DND-41 (cell line): ENCODE data around the gene TRIM47.
"Not testable (repeated sequence)": the region's sequence is repeated elsewhere in the genome, so short reads cannot be mapped to it uniquely, and the experiment has no call there.

Source experiments
- ATAC-seq: fragments of 200-7000 bp; cut with Tn5 transposase; 3 replicates; pipeline ENCODE4 v1.9.1; 2021; ENCODE audit warnings: low read depth; ENCODE audit not compliant: insufficient read depth
- DNase-seq: peaks from one replicate; pipeline ENCODE4 v3.0.0-alpha.2; 2020
- H2AFZ ChIP-seq: 2 replicates; pipeline ENCODE4 v1.6.0; 2012; ENCODE audit warnings: low read depth, low read length
- H3K27ac ChIP-seq: 2 replicates; pipeline ENCODE4 v1.5.1; 2012; ENCODE audit warnings: low read length, inconsistent platforms
- H3K27me3 ChIP-seq: fragments of 200-600 bp; sonication (generic); 2 replicates; pipeline ENCODE4 v1.6.0; 2012; ENCODE audit warnings: low read length, mild to moderate bottlenecking, inconsistent platforms; ENCODE audit not compliant: insufficient read depth, poor library complexity
- H3K36me3 ChIP-seq: 2 replicates; pipeline ENCODE4 v1.5.1; 2012; ENCODE audit warnings: low read length, inconsistent platforms; ENCODE audit not compliant: insufficient read depth
- H3K4me1 ChIP-seq: 2 replicates; pipeline ENCODE4 v1.5.1; 2012; ENCODE audit warnings: mild to moderate bottlenecking, low read length; ENCODE audit not compliant: insufficient read depth
- H3K4me2 ChIP-seq: 2 replicates; pipeline ENCODE4 v1.6.0; 2012; ENCODE audit warnings: mild to moderate bottlenecking, moderate library complexity, low read length, inconsistent platforms; ENCODE audit not compliant: insufficient read depth
- H3K4me3 ChIP-seq, 2 experiments: fragments of 200-600 bp in 1 of 2; shearing (Covaris generic) in 1 of 2; 2 replicates each; pipeline ENCODE4 v1.5.1; 2012 to 2016; ENCODE audit warnings: inconsistent platforms in 2 of 2, low read length in 2 of 2, mild to moderate bottlenecking in 2 of 2, low read depth in 1 of 2, moderate library complexity in 1 of 2
- H3K79me2 ChIP-seq: 2 replicates; pipeline ENCODE4 v1.6.0; 2012; ENCODE audit warnings: low read length, inconsistent platforms; ENCODE audit not compliant: insufficient read depth
- H3K9ac ChIP-seq: 2 replicates; pipeline ENCODE4 v1.6.0; 2012; ENCODE audit warnings: low read depth, mild to moderate bottlenecking, inconsistent platforms, low read length, moderate library complexity
- H3K9me3 ChIP-seq: 2 replicates; pipeline ENCODE4 v1.5.1; 2012; ENCODE audit warnings: low read length, moderate library complexity, mild to moderate bottlenecking, inconsistent platforms; ENCODE audit not compliant: insufficient read depth, severe bottlenecking
- H4K20me1 ChIP-seq: 2 replicates; pipeline ENCODE4 v1.6.0; 2012; ENCODE audit warnings: low read length; ENCODE audit not compliant: insufficient read depth
- EZH2 ChIP-seq: IDR thresholded peaks from 3 replicates; pipeline ENCODE4 v1.6.1; 2012; ENCODE audit warnings: borderline replicate concordance, low read depth, mild to moderate bottlenecking, moderate library complexity, low read length, inconsistent platforms; ENCODE audit not compliant: severe bottlenecking
- TF ChIP-seq, protein P1 (sequence below): IDR thresholded peaks from 2 replicates; pipeline ENCODE4 v1.5.1; 2012; ENCODE audit warnings: borderline replicate concordance, low read length, moderate library complexity, mild to moderate bottlenecking; ENCODE audit not compliant: poor library complexity, severe bottlenecking; ENCODE audit errors: extremely low read depth

The TRIM47 gene

GRCh38 chr17:75888484-75888883, 10.1 kb upstream of the TRIM47 start:
- Histone ChIP-seq H3K9ac (no peak overlapping the region), H3K4me1 (no peaks in the 10 kb centered on the region), H3K36me3 (peaks cover 39% of the 10 kb centered on the region), H3K27me3 (no peaks in the 10 kb centered on the region), H3K79me2 (peaks cover 5% of the 10 kb centered on the region; the same call in 1 of the 2 replicates), H3K27ac (no peak overlapping the region), H3K4me2 (no peak overlapping the region), H2AFZ (no peak overlapping the region), H4K20me1 (peaks cover 13% of the 10 kb centered on the region; the same call in 1 of the 2 replicates), H3K9me3 (no peaks in the 10 kb centered on the region), H3K4me3 (no peak overlapping the region)
- ATAC-seq (peak; percentile 22; the same call in 1 of the 3 replicates), DNase-seq (no peak)
- TF ChIP-seq, protein P1, sequence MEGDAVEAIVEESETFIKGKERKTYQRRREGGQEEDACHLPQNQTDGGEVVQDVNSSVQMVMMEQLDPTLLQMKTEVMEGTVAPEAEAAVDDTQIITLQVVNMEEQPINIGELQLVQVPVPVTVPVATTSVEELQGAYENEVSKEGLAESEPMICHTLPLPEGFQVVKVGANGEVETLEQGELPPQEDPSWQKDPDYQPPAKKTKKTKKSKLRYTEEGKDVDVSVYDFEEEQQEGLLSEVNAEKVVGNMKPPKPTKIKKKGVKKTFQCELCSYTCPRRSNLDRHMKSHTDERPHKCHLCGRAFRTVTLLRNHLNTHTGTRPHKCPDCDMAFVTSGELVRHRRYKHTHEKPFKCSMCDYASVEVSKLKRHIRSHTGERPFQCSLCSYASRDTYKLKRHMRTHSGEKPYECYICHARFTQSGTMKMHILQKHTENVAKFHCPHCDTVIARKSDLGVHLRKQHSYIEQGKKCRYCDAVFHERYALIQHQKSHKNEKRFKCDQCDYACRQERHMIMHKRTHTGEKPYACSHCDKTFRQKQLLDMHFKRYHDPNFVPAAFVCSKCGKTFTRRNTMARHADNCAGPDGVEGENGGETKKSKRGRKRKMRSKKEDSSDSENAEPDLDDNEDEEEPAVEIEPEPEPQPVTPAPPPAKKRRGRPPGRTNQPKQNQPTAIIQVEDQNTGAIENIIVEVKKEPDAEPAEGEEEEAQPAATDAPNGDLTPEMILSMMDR = no peak
- no peak for TF ChIP-seq EZH2

GRCh38 chr17:75885860-75886259, 7.5 kb upstream of the TRIM47 start:
- not testable (repeated sequence) for DNase-seq, H3K9me3 ChIP-seq, H3K4me3 ChIP-seq, H2AFZ ChIP-seq, H4K20me1 ChIP-seq, ATAC-seq, H3K27me3 ChIP-seq, H3K27ac ChIP-seq, H3K79me2 ChIP-seq, H3K4me2 ChIP-seq, H3K9ac ChIP-seq
- Histone ChIP-seq H3K36me3 (peaks cover 16% of the 10 kb centered on the region), H3K4me1 (peaks cover 22% of the 10 kb centered on the region)

DNA sequence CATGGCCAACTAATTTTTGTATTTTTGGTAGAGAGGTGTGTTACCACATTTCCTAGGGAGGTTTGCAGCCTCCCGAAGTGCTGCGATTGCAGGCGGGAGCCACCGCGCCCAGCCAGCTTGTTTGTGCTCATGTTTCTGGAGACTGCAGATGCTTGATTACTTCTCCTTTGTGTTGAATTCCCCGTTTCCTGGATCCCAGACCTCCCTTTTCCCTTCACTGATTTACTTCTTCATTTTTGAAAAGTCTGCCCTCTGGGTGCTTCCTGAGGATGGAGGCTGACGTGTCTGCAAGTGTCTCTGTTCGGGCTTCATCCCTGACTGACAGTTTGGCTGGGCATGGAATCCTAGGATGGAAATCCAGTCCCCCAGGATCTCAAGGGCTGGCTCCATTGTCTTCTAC, 7.0 kb upstream of the TRIM47 start:
- H3K36me3 ChIP-seq = peaks cover 12% of the 10 kb centered on the region
- no peak overlapping the region for H2AFZ ChIP-seq
- H3K9ac ChIP-seq = no peak overlapping the region
- H3K4me1 ChIP-seq = peaks cover 22% of the 10 kb centered on the region
- H3K9me3 ChIP-seq = no peaks in the 10 kb centered on the region
- TF ChIP-seq, protein P1 = no peak
- TF ChIP-seq EZH2 = no peak
- no peaks in the 10 kb centered on the region for H3K79me2 ChIP-seq
- peaks cover 3% of the 10 kb centered on the region; the same call in 1 of the 2 replicates for H4K20me1 ChIP-seq
- ATAC-seq (no peak), DNase-seq (no peak)
- H3K27ac ChIP-seq = no peak overlapping the region
- H3K27me3 ChIP-seq = no peaks in the 10 kb centered on the region
- H3K4me2 ChIP-seq = no peak overlapping the region
- no peak overlapping the region for H3K4me3 ChIP-seq

DNA sequence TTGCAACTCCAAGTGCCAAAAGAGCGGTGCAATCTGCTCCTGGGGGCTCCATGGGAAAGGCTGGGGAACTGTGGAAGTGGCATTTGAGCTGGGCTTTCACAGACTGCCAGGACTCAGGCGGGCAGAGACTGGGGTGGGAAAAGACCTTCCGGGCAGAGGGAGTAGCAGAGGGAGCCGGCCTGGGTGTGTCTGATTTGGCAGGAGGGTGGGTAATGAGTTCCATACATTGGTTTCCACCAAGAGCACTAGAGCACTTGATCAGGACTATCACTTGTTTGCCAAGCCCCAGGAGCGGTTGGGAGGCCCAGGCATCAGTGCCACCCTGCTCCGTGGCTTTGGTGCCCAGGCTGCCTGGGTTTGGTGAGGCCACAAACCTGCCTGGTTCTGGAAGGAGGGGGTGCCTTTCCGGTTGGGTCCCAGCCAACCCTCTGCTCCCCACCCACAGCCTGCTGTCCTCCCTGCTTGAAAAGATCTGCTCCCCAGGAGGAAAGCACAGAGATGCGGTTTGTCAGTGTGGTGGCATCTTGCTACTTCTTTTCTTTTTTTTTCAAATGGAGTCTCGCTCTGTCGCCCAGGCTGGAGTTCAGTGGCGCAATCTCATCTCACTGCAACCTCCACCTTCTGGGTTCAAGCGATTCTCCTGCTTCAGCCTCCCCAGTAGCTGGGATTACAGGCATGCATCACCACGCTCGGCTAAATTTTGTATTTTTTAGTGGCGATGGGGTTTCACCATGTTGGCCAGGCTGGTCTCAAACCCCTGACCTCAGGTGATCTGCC, 3.5 kb upstream of the TRIM47 start:
- Histone ChIP-seq H3K79me2 (no peaks in the 10 kb centered on the region), H4K20me1 (no peaks in the 10 kb centered on the region), H3K27me3 (no peaks in the 10 kb centered on the region), H3K4me2 (peak overlapping the region; percentile 10), H3K36me3 (no peaks in the 10 kb centered on the region), H3K4me3 (no peak overlapping the region), H3K9ac (peak overlapping the region; percentile 15; the same call in 1 of the 2 replicates), H2AFZ (no peak overlapping the region), H3K4me1 (peaks cover 22% of the 10 kb centered on the region), H3K9me3 (no peaks in the 10 kb centered on the region), H3K27ac (peak overlapping the region; percentile 62; the same call in 1 of the 2 replicates)
- TF ChIP-seq EZH2 = no peak
- TF ChIP-seq, protein P1 = no peak
- ATAC-seq = peak; percentile 90
- DNase-seq = peak; percentile 85
